GM10847 (cell line): ENCODE measurements around the gene CDC14B.

Source experiments
- POLR2A ChIP-seq: IDR thresholded peaks from 2 replicates; pipeline ENCODE4 v1.6.1; 2011; ENCODE audit not compliant: insufficient read length; ENCODE audit errors: extremely low read depth

Gene CDC14B

GRCh38 chr9:96462541-96462940 lies 157.1 kb downstream of the CDC14B start:
- TF ChIP-seq POLR2A, result no peak

GRCh38 chr9:96461336-96461735 lies 158.3 kb downstream of the CDC14B start:
- TF ChIP-seq POLR2A, result no peak

GRCh38 chr9:96460882-96461281 lies 158.8 kb downstream of the CDC14B start:
- TF ChIP-seq POLR2A, result no peak

- TF ChIP-seq POLR2A, result no peak
These were observed 159.2 kb downstream of the CDC14B start for GRCh38 chr9:96460470-96460869.

GRCh38 chr9:96459268-96460007 lies 160.2 kb downstream of the CDC14B start:
- TF ChIP-seq POLR2A, result no peak

GRCh38 chr9:96458226-96458625 lies 161.4 kb downstream of the CDC14B start:
- TF ChIP-seq POLR2A, result no peak

- no peak for TF ChIP-seq POLR2A
These were observed 162.4 kb downstream of the CDC14B start for GRCh38 chr9:96457266-96457665.

GRCh38 chr9:96453625-96454024 lies 166.0 kb downstream of the CDC14B start:
- no peak for TF ChIP-seq POLR2A

GRCh38 chr9:96450613-96451528 lies 168.8 kb downstream of the CDC14B start:
- TF ChIP-seq POLR2A, result no peak
